Ishikawa (cell line): ENCODE measurements around the gene PRR13.

Experiments
- CEBPB ChIP-seq: IDR thresholded peaks from 2 replicates; pipeline ENCODE4 v1.6.1; 2012
- CREB1 ChIP-seq: IDR thresholded peaks from 2 replicates; pipeline ENCODE4 v1.6.1; 2012; ENCODE audit warnings: low read depth
- EGR1 ChIP-seq: IDR thresholded peaks from 2 replicates; pipeline ENCODE4 v1.6.1; 2012
- EP300 ChIP-seq: IDR thresholded peaks from 2 replicates; pipeline ENCODE4 v1.6.1; 2012; ENCODE audit warnings: borderline replicate concordance
- FOXM1 ChIP-seq: IDR thresholded peaks from 2 replicates; pipeline ENCODE4 v1.6.1; 2012; ENCODE audit warnings: low read depth, borderline replicate concordance
- NFIC ChIP-seq: IDR thresholded peaks from 2 replicates; pipeline ENCODE4 v1.6.1; 2012
- RAD21 ChIP-seq: IDR thresholded peaks from 2 replicates; pipeline ENCODE4 v1.6.1; 2012; ENCODE audit warnings: low read depth
- TAF1 ChIP-seq: IDR thresholded peaks from 2 replicates; pipeline ENCODE4 v1.6.1; 2012; ENCODE audit warnings: low read depth, mild to moderate bottlenecking
- TCF12 ChIP-seq: IDR thresholded peaks from 2 replicates; pipeline ENCODE4 v1.6.1; 2012; ENCODE audit warnings: low read depth
- TEAD4 ChIP-seq: IDR thresholded peaks from 2 replicates; pipeline ENCODE4 v1.6.1; 2012
- YY1 ChIP-seq: IDR thresholded peaks from 2 replicates; pipeline ENCODE4 v1.6.1; 2012; ENCODE audit warnings: low read depth
- ZBTB7A ChIP-seq: IDR thresholded peaks from 2 replicates; pipeline ENCODE4 v1.6.1; 2012; ENCODE audit warnings: low read depth
- TF ChIP-seq, protein P1 (sequence below): IDR thresholded peaks from 2 replicates; pipeline ENCODE4 v1.6.1; 2012; ENCODE audit warnings: low read depth, mild to moderate bottlenecking
- TF ChIP-seq, protein P2 (sequence below): IDR thresholded peaks from 2 replicates; pipeline ENCODE4 v1.6.1; 2012
- TF ChIP-seq, protein P3 (sequence below): IDR thresholded peaks from 2 replicates; pipeline ENCODE4 v1.6.1; 2012

PRR13 gene

GRCh38 chr12:53485955-53486735 is 44.6 kb downstream of the PRR13 start:
- no peak for TF ChIP-seq TAF1
- TF ChIP-seq NFIC: no peak
- TF ChIP-seq FOXM1: no peak
- no peak for TF ChIP-seq EGR1
- TF ChIP-seq, protein P1, sequence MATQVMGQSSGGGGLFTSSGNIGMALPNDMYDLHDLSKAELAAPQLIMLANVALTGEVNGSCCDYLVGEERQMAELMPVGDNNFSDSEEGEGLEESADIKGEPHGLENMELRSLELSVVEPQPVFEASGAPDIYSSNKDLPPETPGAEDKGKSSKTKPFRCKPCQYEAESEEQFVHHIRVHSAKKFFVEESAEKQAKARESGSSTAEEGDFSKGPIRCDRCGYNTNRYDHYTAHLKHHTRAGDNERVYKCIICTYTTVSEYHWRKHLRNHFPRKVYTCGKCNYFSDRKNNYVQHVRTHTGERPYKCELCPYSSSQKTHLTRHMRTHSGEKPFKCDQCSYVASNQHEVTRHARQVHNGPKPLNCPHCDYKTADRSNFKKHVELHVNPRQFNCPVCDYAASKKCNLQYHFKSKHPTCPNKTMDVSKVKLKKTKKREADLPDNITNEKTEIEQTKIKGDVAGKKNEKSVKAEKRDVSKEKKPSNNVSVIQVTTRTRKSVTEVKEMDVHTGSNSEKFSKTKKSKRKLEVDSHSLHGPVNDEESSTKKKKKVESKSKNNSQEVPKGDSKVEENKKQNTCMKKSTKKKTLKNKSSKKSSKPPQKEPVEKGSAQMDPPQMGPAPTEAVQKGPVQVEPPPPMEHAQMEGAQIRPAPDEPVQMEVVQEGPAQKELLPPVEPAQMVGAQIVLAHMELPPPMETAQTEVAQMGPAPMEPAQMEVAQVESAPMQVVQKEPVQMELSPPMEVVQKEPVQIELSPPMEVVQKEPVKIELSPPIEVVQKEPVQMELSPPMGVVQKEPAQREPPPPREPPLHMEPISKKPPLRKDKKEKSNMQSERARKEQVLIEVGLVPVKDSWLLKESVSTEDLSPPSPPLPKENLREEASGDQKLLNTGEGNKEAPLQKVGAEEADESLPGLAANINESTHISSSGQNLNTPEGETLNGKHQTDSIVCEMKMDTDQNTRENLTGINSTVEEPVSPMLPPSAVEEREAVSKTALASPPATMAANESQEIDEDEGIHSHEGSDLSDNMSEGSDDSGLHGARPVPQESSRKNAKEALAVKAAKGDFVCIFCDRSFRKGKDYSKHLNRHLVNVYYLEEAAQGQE: no peak
- no peak for TF ChIP-seq TEAD4
- no peak for TF ChIP-seq CEBPB
- no peak for TF ChIP-seq CREB1
- TF ChIP-seq, protein P2, sequence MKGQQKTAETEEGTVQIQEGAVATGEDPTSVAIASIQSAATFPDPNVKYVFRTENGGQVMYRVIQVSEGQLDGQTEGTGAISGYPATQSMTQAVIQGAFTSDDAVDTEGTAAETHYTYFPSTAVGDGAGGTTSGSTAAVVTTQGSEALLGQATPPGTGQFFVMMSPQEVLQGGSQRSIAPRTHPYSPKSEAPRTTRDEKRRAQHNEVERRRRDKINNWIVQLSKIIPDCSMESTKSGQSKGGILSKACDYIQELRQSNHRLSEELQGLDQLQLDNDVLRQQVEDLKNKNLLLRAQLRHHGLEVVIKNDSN: no peak
- no peak for TF ChIP-seq RAD21

DNA sequence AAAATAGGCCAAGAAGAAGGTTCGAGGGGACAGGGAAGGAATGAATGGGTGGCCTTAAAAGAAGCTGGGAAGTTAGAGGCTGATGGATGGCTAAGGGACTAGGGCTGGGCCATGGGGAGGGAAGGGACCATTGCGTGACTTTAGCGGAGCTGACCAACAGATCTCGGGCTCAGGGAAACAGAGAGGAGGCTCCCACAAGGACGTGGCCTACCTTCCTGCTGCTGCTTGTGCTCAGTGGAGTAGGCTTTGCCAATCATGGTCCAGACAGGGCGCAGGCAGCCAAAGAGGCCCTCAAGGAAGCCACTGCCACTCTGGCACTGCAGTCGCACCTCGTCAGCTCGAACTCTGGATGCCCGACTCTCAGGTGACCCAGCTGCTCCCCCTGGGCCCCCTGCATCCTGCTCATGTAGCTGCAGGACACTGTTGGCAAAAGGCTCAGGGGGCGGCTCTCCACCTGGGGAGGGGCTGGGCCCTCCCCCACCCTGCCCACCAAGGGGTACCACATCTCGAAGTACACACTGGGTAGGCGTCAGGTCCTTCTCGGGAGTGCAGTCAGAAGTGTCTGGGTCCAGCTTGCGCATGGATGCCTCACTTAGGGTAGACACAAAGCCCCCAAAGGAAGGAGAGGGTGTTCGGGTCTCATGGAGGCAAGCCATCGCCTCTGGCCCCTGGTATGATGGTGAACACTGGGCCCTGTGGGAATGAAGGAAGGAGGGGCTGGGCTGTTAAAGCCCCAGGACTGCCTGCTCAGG is 45.4 kb downstream of the PRR13 start:
- TF ChIP-seq EGR1 (no peak), ZBTB7A (peak; percentile 24; the same call in 1 of the 2 replicates)

DNA sequence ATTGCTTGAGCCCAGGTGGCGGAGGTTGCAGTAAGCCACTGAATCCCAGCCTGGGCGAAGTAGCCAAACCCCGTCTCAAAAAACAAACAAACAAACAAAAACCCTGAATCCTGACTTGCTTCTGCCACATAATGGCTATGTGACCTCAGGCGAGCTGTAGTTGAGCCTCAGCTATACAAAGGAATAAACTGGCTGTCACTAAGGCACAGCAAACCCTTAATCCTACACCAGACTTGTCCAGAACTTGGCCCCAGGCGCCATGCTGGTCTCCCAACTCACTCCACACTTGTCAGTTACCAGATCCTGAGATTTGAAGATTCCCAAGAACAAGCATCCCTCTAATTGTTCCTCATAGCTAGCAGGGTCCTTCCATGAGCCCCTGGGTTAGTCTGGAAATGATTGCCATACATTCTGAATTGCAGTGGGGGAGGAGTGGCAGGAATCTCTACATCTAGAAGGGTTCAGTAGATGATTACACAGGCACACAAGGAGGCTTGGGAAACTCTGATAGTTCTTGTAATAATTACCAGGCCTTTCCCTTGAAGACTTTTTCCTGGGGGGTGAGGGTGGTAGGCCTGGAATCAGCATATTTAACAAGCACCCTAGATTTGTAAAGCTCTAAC is 47.8 kb downstream of the PRR13 start:
- TF ChIP-seq EGR1: no peak

GRCh38 chr12:53492188-53492587 is 50.7 kb downstream of the PRR13 start:
- TF ChIP-seq NFIC (no peak), TEAD4 (no peak), CEBPB (no peak), CREB1 (no peak), EP300 (no peak), EGR1 (no peak), ZBTB7A (no peak), RAD21 (no peak), YY1 (no peak), FOXM1 (no peak)
- TF ChIP-seq, protein P3, sequence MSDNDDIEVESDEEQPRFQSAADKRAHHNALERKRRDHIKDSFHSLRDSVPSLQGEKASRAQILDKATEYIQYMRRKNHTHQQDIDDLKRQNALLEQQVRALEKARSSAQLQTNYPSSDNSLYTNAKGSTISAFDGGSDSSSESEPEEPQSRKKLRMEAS: no peak

GRCh38 chr12:53492830-53493609 is 51.5 kb downstream of the PRR13 start:
- TF ChIP-seq ZBTB7A (peak; percentile 96), CEBPB (no peak), EP300 (no peak), YY1 (peak; percentile 55; the same call in 1 of the 2 replicates), TAF1 (peak; percentile 82), NFIC (0 out of 2 replicates have a peak, but pooled peaks have one; percentile 43), RAD21 (no peak), EGR1 (peak; percentile 58; the same call in 1 of the 2 replicates), TCF12 (peak; percentile 65; the same call in 1 of the 2 replicates), CREB1 (no peak), FOXM1 (no peak), TEAD4 (peak; percentile 20; the same call in 1 of the 2 replicates)
- TF ChIP-seq, protein P3: peak; percentile 87
- TF ChIP-seq, protein P2: peak; percentile 97
- TF ChIP-seq, protein P1: no peak
